HepG2 (cell line): ENCODE measurements around the gene SERPIND1. TPM values are rescaled to one million over a fixed set of nuclear protein-coding genes. Genes with fewer than 3 reads are reported as not detected.
"Not testable (repeated sequence)": the region's sequence is repeated elsewhere in the genome, so short reads cannot be mapped to it uniquely, and the experiment has no call there.

Experiments used
- ATAC-seq: fragments of 200-7000 bp; cut with Tn5 transposase; 3 replicates; pipeline ENCODE4 v1.9.1; 2020; ENCODE audit warnings: mild to moderate bottlenecking, moderate library complexity
- BruUV-seq: library from RNA; stranded (reverse); fragments of 400-500 nt; replicated peaks from 2 replicates; lab custom pipeline; 2021; lab: Mats Ljungman, UMichigan
- CTCF ChIA-PET: fragments of 300-600 bp; formaldehyde crosslinking; extraction: SDS; loops from one replicate; lab custom pipeline; 2021; ENCODE audit warnings: low total read pairs, inconsistent platforms, low intra/inter-chr PET ratio; lab: Yijun Ruan, JAX
- POLR2A ChIA-PET: fragments of 350-600 bp; sonication (Branson Sonifier 250); formaldehyde crosslinking; loops from one replicate; lab custom pipeline; 2020; ENCODE audit warnings: antibody characterized with exemption, inconsistent platforms; lab: Yijun Ruan, JAX
- DNase-seq: peaks from one replicate; pipeline ENCODE4 v3.0.0-alpha.2; 2015; ENCODE audit warnings: low spot score
- FAIRE-seq: peaks from 3 replicates; lab custom pipeline; 2011; peaks lifted over from hg19 to GRCh38; lab: Jason Lieb, UNC
- H2AFZ ChIP-seq: one replicate; pipeline ENCODE4 v1.6.1; 2011; ENCODE audit warnings: low read length, inconsistent platforms
- H3K27ac ChIP-seq: fragments of 300-600 bp; 3 replicates; pipeline ENCODE4 v1.8.0; 2011; ENCODE audit warnings: mixed run types, mild to moderate bottlenecking, mixed read lengths, low read length, inconsistent platforms; ENCODE audit not compliant: insufficient read depth; ENCODE audit errors: extremely low read length
- H3K27me3 ChIP-seq, 2 experiments: fragments of 200-600 bp in 1 of 2; 2 replicates in 1 of 2; 3 replicates in 1 of 2; pipeline versions ENCODE4 v1.6.0 to v1.8.0; 2011; ENCODE audit warnings: low read length in 2 of 2, mild to moderate bottlenecking in 2 of 2, moderate library complexity in 2 of 2, inconsistent platforms in 1 of 2; ENCODE audit not compliant: insufficient read depth in 2 of 2, control insufficient read depth in 1 of 2
- H3K36me3 ChIP-seq, 2 experiments: fragments of 200-600 bp in 1 of 2; replicated peaks in 1 of 2; 2 replicates in 1 of 2; 3 replicates in 1 of 2; pipeline versions ENCODE4 v1.5.1 to v1.8.0; 2011; ENCODE audit warnings: low read length in 2 of 2, inconsistent platforms in 1 of 2; ENCODE audit not compliant: insufficient read depth in 2 of 2, control insufficient read depth in 1 of 2
- H3K4me1 ChIP-seq: 2 replicates; pipeline ENCODE4 v1.5.1; 2012; ENCODE audit warnings: low read length, inconsistent platforms; ENCODE audit not compliant: insufficient read depth
- H3K4me2 ChIP-seq: 2 replicates; pipeline ENCODE4 v1.6.0; 2011; ENCODE audit warnings: low read depth, low read length, inconsistent platforms
- H3K4me3 ChIP-seq, 3 experiments: fragments of 200-600 bp in 1 of 3; sonication (generic), shearing (Covaris generic) in 1 of 3; replicated peaks in 1 of 3; 2 replicates each; pipeline ENCODE4 v1.5.1; 2011 to 2016; ENCODE audit warnings: low read length in 3 of 3, inconsistent platforms in 2 of 3, low read depth in 2 of 3, mild to moderate bottlenecking in 2 of 3, control low read depth in 1 of 3, mixed read lengths in 1 of 3; ENCODE audit not compliant: insufficient read depth in 1 of 3
- H3K79me2 ChIP-seq: one replicate; pipeline ENCODE4 v1.6.1; 2011; ENCODE audit warnings: low read length, inconsistent platforms; ENCODE audit not compliant: insufficient read depth
- H3K9ac ChIP-seq: 2 replicates; pipeline ENCODE4 v1.6.0; 2011; ENCODE audit warnings: mild to moderate bottlenecking, low read depth, low read length, inconsistent platforms; ENCODE audit not compliant: insufficient read depth
- H3K9me3 ChIP-seq: 2 replicates; pipeline ENCODE4 v1.5.1; 2012; ENCODE audit warnings: mild to moderate bottlenecking, low read length
- H4K20me1 ChIP-seq: 2 replicates; pipeline ENCODE4 v1.6.0; 2011; ENCODE audit warnings: inconsistent platforms, mild to moderate bottlenecking, low read length, moderate library complexity; ENCODE audit not compliant: insufficient read depth
- ARID5B ChIP-seq: IDR thresholded peaks from 2 replicates; pipeline ENCODE4 v1.4.0; 2020; ENCODE audit warnings: mild to moderate bottlenecking, missing genetic modification reagents
- EP300 ChIP-seq, 3 experiments: sonication (generic) in 1 of 3; formaldehyde crosslinking in 1 of 3; IDR thresholded peaks; 2 replicates each; pipeline versions ENCODE4 v1.5.1 to v1.6.1; 2011 to 2020; ENCODE audit warnings: low read depth in 2 of 3, low read length in 2 of 3, borderline replicate concordance in 1 of 3, improper control_type of control experiment in 1 of 3, mild to moderate bottlenecking in 1 of 3, missing genetic modification reagents in 1 of 3, moderate library complexity in 1 of 3
- FOXA3 ChIP-seq: IDR thresholded peaks from 2 replicates; pipeline ENCODE4 v1.6.1; 2016; ENCODE audit warnings: missing genetic modification reagents, missing compliant biosample characterization
- GATAD2A ChIP-seq: IDR thresholded peaks from 2 replicates; pipeline ENCODE4 v1.6.1; 2016
- HNF4A ChIP-seq: sonication (generic); formaldehyde crosslinking; IDR thresholded peaks from 2 replicates; pipeline ENCODE4 v1.4.0; 2020; ENCODE audit warnings: missing genetic modification reagents
- HOXA5 ChIP-seq: sonication (generic); formaldehyde crosslinking; IDR thresholded peaks from 2 replicates; pipeline ENCODE4 v1.4.0; 2020; ENCODE audit warnings: missing genetic modification reagents
- ISL2 ChIP-seq: sonication (generic); formaldehyde crosslinking; IDR thresholded peaks from 2 replicates; pipeline ENCODE4 v1.5.0; 2020; ENCODE audit warnings: missing genetic modification reagents
- KDM6A ChIP-seq: IDR thresholded peaks from 2 replicates; pipeline ENCODE4 v1.6.1; 2016; ENCODE audit warnings: low read depth
- PAXIP1 ChIP-seq: sonication (generic); formaldehyde crosslinking; conservative IDR thresholded peaks from 2 replicates; pipeline ENCODE4 v1.4.0; 2020; ENCODE audit warnings: mild to moderate bottlenecking, missing genetic modification reagents, moderate library complexity
- RXRB ChIP-seq: IDR thresholded peaks from 2 replicates; pipeline ENCODE4 v1.6.1; 2016; ENCODE audit warnings: borderline replicate concordance, missing genetic modification reagents, missing compliant biosample characterization
- TBX3 ChIP-seq: fragments of 450-650 bp; IDR thresholded peaks from 2 replicates; pipeline ENCODE4 v1.6.1; 2017; ENCODE audit warnings: antibody characterized with exemption, mild to moderate bottlenecking, inconsistent platforms, borderline replicate concordance
- TEAD3 ChIP-seq: optimal IDR thresholded peaks from 2 replicates; pipeline ENCODE3; 2016; ENCODE audit warnings: borderline replicate concordance
- WGBS: methylation state at CpG from one replicate; pipeline ENCODE4 v1.1.6; 2017; ENCODE audit warnings: low lambda C conversion rate; 5-methylcytosine and 5-hydroxymethylcytosine counted together
- in situ Hi-C: cut with HindIII; loops from 2 replicates; pipeline ENCODE4 v1.10.0; 2017; ENCODE audit warnings: low pct_unique_long_range_greater_than_20kb; ENCODE audit not compliant: extremely low pct_ligation_motif_present
- intact Hi-C: fragments of 100-400 bp; cut with micrococcal nuclease; formaldehyde crosslinking; loops from one replicate; pipeline ENCODE4 v1.10.0; 2022; ENCODE audit not compliant: unreplicated experiment
- polyA plus RNA-seq, 8 experiments: library from polyadenylated mRNA; depleted of rRNA in 3 of 8; stranded (reverse) in 7 of 8; unstranded in 1 of 8; fragments of >200 nt; fragmentation: Illumina TruSeq in 4 of 8; extraction: Trizol in 4 of 8; gene quantifications; 2 replicates each; pipeline versions ENCODE4 v1.2.1 to v1.2.3, GENCODE V29; 2011 to 2016; ENCODE audit warnings: low read depth in 4 of 8, missing spikeins in 1 of 8, mixed read lengths in 1 of 8; ENCODE audit not compliant: insufficient read depth in 1 of 8
- total RNA-seq, 5 experiments: library from RNA; depleted of rRNA; stranded (reverse); fragments of >200 nt; fragmentation: Illumina TruSeq; extraction: Trizol; gene quantifications; 2 replicates each; pipeline ENCODE4 v1.2.3, GENCODE V29; 2016; ENCODE audit warnings: low read depth in 1 of 5
- TF ChIP-seq, protein P1 (sequence below): sonication (generic); formaldehyde crosslinking; IDR thresholded peaks from 2 replicates; pipeline ENCODE4 v1.4.0; 2020; ENCODE audit warnings: missing genetic modification reagents, borderline replicate concordance

SERPIND1 gene
- total and polyA plus RNA-seq, 2 of the 13 experiments (the other 11 are each of a cell fraction or from before 2014, with no cell fraction given), result 111 to 350 TPM

DNA sequence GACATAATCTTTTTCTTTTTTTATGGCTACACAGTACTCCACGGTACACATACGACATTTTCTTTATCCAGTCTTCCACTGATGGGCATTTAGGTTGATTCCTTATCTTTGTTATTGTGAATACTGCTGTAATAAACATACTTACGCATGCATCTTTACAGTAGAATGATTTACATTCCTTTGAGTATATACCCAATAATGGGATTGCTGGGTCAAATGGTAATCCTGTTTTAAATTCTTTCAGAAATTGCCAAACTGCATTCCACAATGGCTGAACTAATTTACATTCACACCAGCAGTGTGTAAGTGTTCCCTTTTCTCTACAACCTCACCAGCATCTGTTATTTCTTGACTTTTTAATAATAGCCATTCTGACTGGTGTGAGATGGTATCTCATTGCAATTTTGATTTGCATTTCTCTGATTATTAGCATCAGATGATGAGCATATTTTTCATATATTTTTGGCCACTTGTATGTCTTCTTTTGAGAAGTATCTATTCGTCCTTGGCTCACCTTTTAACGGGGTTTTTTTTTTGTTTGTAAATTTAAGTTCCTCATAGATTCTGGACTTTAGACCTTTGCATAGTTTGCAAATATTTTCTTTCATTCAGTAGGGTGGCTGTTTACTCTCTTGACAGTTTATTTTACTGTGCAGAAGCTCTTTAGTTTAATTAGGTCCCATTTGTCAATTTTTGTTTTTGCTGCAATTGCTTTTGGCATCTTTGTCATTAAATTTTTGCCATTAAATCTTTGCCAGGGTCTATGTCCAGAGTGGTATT, 52.6 kb downstream of the SERPIND1 start:
- H3K36me3 ChIP-seq, result peaks cover 5 to 30% of the 10 kb centered on the region in 2 experiments
- WGBS, result 59% methylated on average over 5 of the region's 5 CpGs
- H3K4me3 ChIP-seq; H4K20me1 ChIP-seq; in situ Hi-C loops; H3K79me2 ChIP-seq; H3K9me3 ChIP-seq; H3K9ac ChIP-seq; intact Hi-C loops; CTCF ChIA-PET; H3K27me3 ChIP-seq; BruUV-seq; H2AFZ ChIP-seq; TF ChIP-seq EP300 (CRISPR knock-in tag; IDR thresholded peaks at IDR 0.05; ENCODE audit: borderline replicate concordance): not testable (repeated sequence)
- H3K4me2 ChIP-seq, result peak overlapping the region; percentile 53
- FAIRE-seq (peak; percentile 26), ATAC-seq (peak; percentile 48; the same call in 2 of the 3 replicates), DNase-seq (peak; percentile 35)
- peaks cover 33% of the 10 kb centered on the region for H3K4me1 ChIP-seq
- POLR2A ChIA-PET, result interaction anchor here (1.5 to 1.7 kb wide), 2 partner anchors 23 to 36 kb away, joined by 3 to 6 read pairs; no protein-coding TSS in a partner anchor
- H3K27ac ChIP-seq, result peak overlapping the region; percentile 53
- TF ChIP-seq GATAD2A (CRISPR knock-in tag), result peak; percentile 20; the same call in 1 of the 2 replicates
- peak; percentile 81 for TF ChIP-seq PAXIP1
- peak; percentile 52 for TF ChIP-seq HNF4A (CRISPR knock-in tag)
- peak; percentile 61; the same call in 1 of the 2 replicates for TF ChIP-seq FOXA3
- TF ChIP-seq RXRB, result peak; percentile 33; the same call in 1 of the 2 replicates
- peak; percentile 55; the same call in 1 of the 2 replicates for TF ChIP-seq TBX3
- peak; percentile 28; the same call in 1 of the 2 replicates for TF ChIP-seq KDM6A (CRISPR knock-in tag)
- peak; percentile 17 for TF ChIP-seq TEAD3 (CRISPR knock-in tag)
- TF ChIP-seq, protein P1, sequence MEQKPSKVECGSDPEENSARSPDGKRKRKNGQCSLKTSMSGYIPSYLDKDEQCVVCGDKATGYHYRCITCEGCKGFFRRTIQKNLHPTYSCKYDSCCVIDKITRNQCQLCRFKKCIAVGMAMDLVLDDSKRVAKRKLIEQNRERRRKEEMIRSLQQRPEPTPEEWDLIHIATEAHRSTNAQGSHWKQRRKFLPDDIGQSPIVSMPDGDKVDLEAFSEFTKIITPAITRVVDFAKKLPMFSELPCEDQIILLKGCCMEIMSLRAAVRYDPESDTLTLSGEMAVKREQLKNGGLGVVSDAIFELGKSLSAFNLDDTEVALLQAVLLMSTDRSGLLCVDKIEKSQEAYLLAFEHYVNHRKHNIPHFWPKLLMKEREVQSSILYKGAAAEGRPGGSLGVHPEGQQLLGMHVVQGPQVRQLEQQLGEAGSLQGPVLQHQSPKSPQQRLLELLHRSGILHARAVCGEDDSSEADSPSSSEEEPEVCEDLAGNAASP (CRISPR knock-in tag), result peak; percentile 47; the same call in 1 of the 2 replicates
- TF ChIP-seq EP300 (IDR thresholded peaks at IDR 0.05; ENCODE audit: low read depth in 2 of 2, low read length in 2 of 2), result peak in 1 of 2 experiments; percentile 22; a peak in 1 of 4 replicates
- TF ChIP-seq HOXA5, result 0 out of 2 replicates have a peak, but pooled peaks have one; percentile 33
- 0 out of 2 replicates have a peak, but pooled peaks have one; percentile 32 for TF ChIP-seq ISL2 (CRISPR knock-in tag)
- TF ChIP-seq ARID5B (CRISPR knock-in tag), result 0 out of 2 replicates have a peak, but pooled peaks have one; percentile 14
